Activated CD4-positive, alpha-beta T cell treated with anti-CD3 and anti-CD28 coated beads, Interleukin-2, amount 10 ng/mL, durations not matched to agents 7 days and 5 days (primary cell): ENCODE data around the gene CSPG5. TPM values are rescaled to one million over a fixed set of nuclear protein-coding genes. Genes with fewer than 3 reads are reported as not detected.

Experiments used
- CTCF ChIA-PET: fragments of 350-600 bp; sonication (Branson Sonifier 250); formaldehyde crosslinking; loops from one replicate; lab custom pipeline; 2021; ENCODE audit warnings: antibody characterized with exemption; lab: Charles Lee
- POLR2A ChIA-PET: fragments of 350-600 bp; sonication (Branson Sonifier 250); formaldehyde crosslinking; loops from one replicate; lab custom pipeline; 2021; ENCODE audit warnings: antibody characterized with exemption; lab: Charles Lee
- DNase-seq: peaks from one replicate; pipeline ENCODE4 v3.0.0-alpha.2; 2020
- H3K27ac Mint-ChIP-seq: one replicate; pipeline ENCODE4 v1.8.0; 2021; ENCODE audit warnings: mild to moderate bottlenecking, moderate library complexity, mixed read lengths
- H3K27me3 Mint-ChIP-seq: one replicate; pipeline ENCODE4 v1.8.0; 2021; ENCODE audit warnings: mixed read lengths
- H3K36me3 Mint-ChIP-seq: one replicate; pipeline ENCODE4 v1.8.0; 2021; ENCODE audit warnings: low read depth, mixed read lengths
- H3K4me1 Mint-ChIP-seq: one replicate; pipeline ENCODE4 v1.8.0; 2021; ENCODE audit warnings: mixed read lengths
- H3K4me3 Mint-ChIP-seq: one replicate; pipeline ENCODE4 v1.8.0; 2021; ENCODE audit warnings: mild to moderate bottlenecking, moderate library complexity, mixed read lengths
- H3K9me3 Mint-ChIP-seq: one replicate; pipeline ENCODE4 v1.8.0; 2021; ENCODE audit warnings: mixed read lengths
- total RNA-seq, 2 experiments: library from RNA; stranded (reverse); gene quantifications; one replicate each; pipeline ENCODE4 v1.2.3, GENCODE V29; 2021

CSPG5 gene
- total RNA-seq, 2 experiments from 2014 or later: 0.40 TPM

- Mint-ChIP-seq H3K4me1 (no peaks in the 10 kb centered on the region), H3K36me3 (no peaks in the 10 kb centered on the region), H3K4me3 (no peak overlapping the region), H3K27ac (no peak overlapping the region), H3K9me3 (no peaks in the 10 kb centered on the region), H3K27me3 (peaks cover 5% of the 10 kb centered on the region)
- ChIA-PET CTCF (interaction anchor here (1.0 kb wide), 1 partner anchor 11 kb away, joined by 3 read pairs; no protein-coding TSS in a partner anchor), POLR2A (no interaction called here)
- DNase-seq: no peak
Observed at GRCh38 chr3:47565734-47566550, 12.7 kb downstream of the CSPG5 start.

- H3K9me3 Mint-ChIP-seq: no peaks in the 10 kb centered on the region
- no peaks in the 10 kb centered on the region for H3K36me3 Mint-ChIP-seq
- CTCF ChIA-PET: interaction anchor here (0.6 to 1.7 kb wide), 6 partner anchors 9 to 1109 kb away, joined by 3 read pairs; no protein-coding TSS in a partner anchor
- POLR2A ChIA-PET: no interaction called here
- no peaks in the 10 kb centered on the region for H3K4me1 Mint-ChIP-seq
- H3K4me3 Mint-ChIP-seq: no peak overlapping the region
- DNase-seq: no peak
- peaks cover 5% of the 10 kb centered on the region for H3K27me3 Mint-ChIP-seq
- H3K27ac Mint-ChIP-seq: no peak overlapping the region
Observed at GRCh38 chr3:47556351-47556750, 22.3 kb downstream of the CSPG5 start.

GRCh38 chr3:47554335-47554734 is 24.3 kb downstream of the CSPG5 start:
- H3K9me3 Mint-ChIP-seq: no peaks in the 10 kb centered on the region
- POLR2A ChIA-PET: no interaction called here
- no peaks in the 10 kb centered on the region for H3K36me3 Mint-ChIP-seq
- H3K27ac Mint-ChIP-seq: no peak overlapping the region
- DNase-seq: no peak
- no peaks in the 10 kb centered on the region for H3K4me1 Mint-ChIP-seq
- peaks cover 20% of the 10 kb centered on the region for H3K27me3 Mint-ChIP-seq
- CTCF ChIA-PET: interaction anchor here (1.5 to 1.7 kb wide), 2 partner anchors 11 to 14 kb away, joined by 3 to 4 read pairs; no protein-coding TSS in a partner anchor
- H3K4me3 Mint-ChIP-seq: no peak overlapping the region

- POLR2A ChIA-PET: no interaction called here
- H3K27ac Mint-ChIP-seq: no peak overlapping the region
- H3K4me1 Mint-ChIP-seq: no peaks in the 10 kb centered on the region
- no peak for DNase-seq
- no peaks in the 10 kb centered on the region for H3K36me3 Mint-ChIP-seq
- no peaks in the 10 kb centered on the region for H3K9me3 Mint-ChIP-seq
- peaks cover 24% of the 10 kb centered on the region for H3K27me3 Mint-ChIP-seq
- CTCF ChIA-PET: interaction anchor here (1.5 kb wide), 1 partner anchor 13 kb away, joined by 4 read pairs; no protein-coding TSS in a partner anchor
- no peak overlapping the region for H3K4me3 Mint-ChIP-seq
Observed at GRCh38 chr3:47553407-47553806, 25.3 kb downstream of the CSPG5 start.

GRCh38 chr3:47542471-47543173 is 36.0 kb downstream of the CSPG5 start:
- DNase-seq: no peak
- Mint-ChIP-seq H3K4me1 (no peaks in the 10 kb centered on the region), H3K27ac (no peak overlapping the region), H3K9me3 (no peaks in the 10 kb centered on the region), H3K27me3 (peaks cover 2% of the 10 kb centered on the region), H3K4me3 (no peak overlapping the region), H3K36me3 (no peaks in the 10 kb centered on the region)
- CTCF ChIA-PET: interaction anchor here (0.9 kb wide), 1 partner anchor 16 kb away, joined by 3 read pairs; no protein-coding TSS in a partner anchor
- POLR2A ChIA-PET: no interaction called here

DNA sequence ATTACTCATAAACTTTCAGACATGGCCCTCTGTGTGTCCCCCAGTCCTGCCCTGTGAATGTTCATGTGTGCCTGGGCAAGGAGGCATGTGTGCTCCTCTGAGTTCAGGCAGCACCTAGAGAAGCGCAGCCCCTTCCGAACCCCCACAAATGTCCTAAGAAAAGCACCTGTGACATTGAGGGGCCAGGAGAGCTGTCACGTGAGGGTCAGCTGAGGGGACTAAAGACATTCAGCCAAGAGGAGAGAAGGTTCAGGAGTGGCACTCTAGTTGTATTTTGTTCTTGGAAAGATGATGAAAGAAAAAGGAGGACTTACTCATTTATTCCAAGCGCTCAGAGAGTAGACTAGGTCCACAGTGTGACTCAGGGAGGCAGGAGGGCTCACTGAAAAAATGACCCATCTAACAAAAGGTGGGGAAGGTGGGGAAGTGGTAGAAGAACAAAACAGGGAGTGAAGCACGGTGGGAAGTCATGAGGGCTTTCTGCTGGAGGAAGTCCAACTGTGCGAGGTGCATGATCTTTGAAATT is 37.0 kb downstream of the CSPG5 start:
- Mint-ChIP-seq H3K9me3 (no peaks in the 10 kb centered on the region), H3K4me3 (no peak overlapping the region), H3K27me3 (no peaks in the 10 kb centered on the region), H3K36me3 (no peaks in the 10 kb centered on the region), H3K27ac (no peak overlapping the region), H3K4me1 (no peaks in the 10 kb centered on the region)
- CTCF ChIA-PET: interaction anchor here (0.7 to 1.6 kb wide), 2 partner anchors 19 to 21 kb away, joined by 4 read pairs; no protein-coding TSS in a partner anchor
- POLR2A ChIA-PET: no interaction called here
- DNase-seq: no peak

- no peak for DNase-seq
- H3K36me3 Mint-ChIP-seq: no peaks in the 10 kb centered on the region
- H3K4me1 Mint-ChIP-seq: no peaks in the 10 kb centered on the region
- H3K9me3 Mint-ChIP-seq: no peaks in the 10 kb centered on the region
- H3K27me3 Mint-ChIP-seq: no peaks in the 10 kb centered on the region
- POLR2A ChIA-PET: interaction anchor here (0.7 kb wide), 1 partner anchor 589 kb away, joined by 4 read pairs; no protein-coding TSS in a partner anchor
- H3K27ac Mint-ChIP-seq: no peak overlapping the region
- no peak overlapping the region for H3K4me3 Mint-ChIP-seq
- CTCF ChIA-PET: interaction anchor here (1.2 to 1.6 kb wide), 3 partner anchors 13 to 21 kb away, joined by 4 to 6 read pairs (median 4); no protein-coding TSS in a partner anchor
Observed at GRCh38 chr3:47540281-47540680, 38.4 kb downstream of the CSPG5 start.

DNA sequence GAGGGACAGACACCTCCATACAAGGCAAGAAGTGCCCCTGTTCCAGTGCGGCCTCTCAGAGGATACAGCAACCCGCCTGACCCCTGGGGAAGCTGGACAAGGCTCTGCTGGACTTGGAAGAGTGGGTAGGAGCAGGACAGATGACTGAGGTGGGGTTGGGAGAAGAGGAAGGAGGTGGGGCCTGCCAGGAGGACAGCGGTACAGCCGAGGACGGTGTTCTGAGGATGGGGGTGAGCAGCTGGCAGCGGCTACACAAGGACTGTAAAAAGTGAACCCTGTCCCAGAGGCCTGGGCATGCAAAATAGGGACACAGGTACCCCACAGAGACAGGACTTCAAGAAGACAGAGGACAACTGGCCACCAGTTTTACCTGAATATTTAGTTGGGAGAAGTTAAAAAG is 41.7 kb downstream of the CSPG5 start:
- ChIA-PET CTCF (no interaction called here), POLR2A (no interaction called here)
- peaks cover 9% of the 10 kb centered on the region for H3K27me3 Mint-ChIP-seq
- H3K4me3 Mint-ChIP-seq: no peak overlapping the region
- no peaks in the 10 kb centered on the region for H3K36me3 Mint-ChIP-seq
- H3K27ac Mint-ChIP-seq: no peak overlapping the region
- no peaks in the 10 kb centered on the region for H3K4me1 Mint-ChIP-seq
- no peaks in the 10 kb centered on the region for H3K9me3 Mint-ChIP-seq
- no peak for DNase-seq

GRCh38 chr3:47536221-47536891 is 42.3 kb downstream of the CSPG5 start:
- CTCF ChIA-PET: no interaction called here
- no peak overlapping the region for H3K4me3 Mint-ChIP-seq
- H3K27me3 Mint-ChIP-seq: peaks cover 9% of the 10 kb centered on the region
- H3K27ac Mint-ChIP-seq: no peak overlapping the region
- no peaks in the 10 kb centered on the region for H3K4me1 Mint-ChIP-seq
- POLR2A ChIA-PET: no interaction called here
- H3K36me3 Mint-ChIP-seq: no peaks in the 10 kb centered on the region
- no peaks in the 10 kb centered on the region for H3K9me3 Mint-ChIP-seq
- DNase-seq: no peak

DNA sequence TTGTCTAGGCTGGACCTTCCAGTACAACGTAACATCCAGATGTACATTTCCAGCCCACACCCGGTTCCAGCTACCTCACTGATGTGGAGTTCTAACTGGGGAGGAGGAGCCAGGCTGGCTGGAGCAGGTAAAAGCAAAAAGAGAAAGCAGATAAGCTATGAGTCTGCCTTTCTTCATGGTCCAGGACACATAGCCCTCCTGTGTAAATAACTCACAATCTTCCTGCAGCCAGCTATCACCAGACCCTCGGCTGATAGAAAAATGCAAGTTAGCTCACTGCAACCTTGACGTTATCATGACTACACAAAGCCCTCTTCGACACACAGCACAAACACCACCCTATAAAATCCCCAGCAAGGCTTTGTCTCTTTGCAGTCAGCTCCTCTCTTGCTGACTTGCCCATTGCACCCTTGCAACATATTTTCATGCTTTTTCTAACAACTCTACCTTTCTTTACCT is 44.6 kb downstream of the CSPG5 start:
- Mint-ChIP-seq H3K4me1 (no peaks in the 10 kb centered on the region), H3K4me3 (no peak overlapping the region), H3K9me3 (no peaks in the 10 kb centered on the region), H3K27me3 (peaks cover 9% of the 10 kb centered on the region), H3K36me3 (no peaks in the 10 kb centered on the region), H3K27ac (no peak overlapping the region)
- CTCF ChIA-PET: interaction anchor here (0.8 to 1.7 kb wide), 5 partner anchors 11 to 323 kb away, joined by 3 to 6 read pairs (median 3); no protein-coding TSS in a partner anchor
- DNase-seq: no peak
- POLR2A ChIA-PET: no interaction called here

DNA sequence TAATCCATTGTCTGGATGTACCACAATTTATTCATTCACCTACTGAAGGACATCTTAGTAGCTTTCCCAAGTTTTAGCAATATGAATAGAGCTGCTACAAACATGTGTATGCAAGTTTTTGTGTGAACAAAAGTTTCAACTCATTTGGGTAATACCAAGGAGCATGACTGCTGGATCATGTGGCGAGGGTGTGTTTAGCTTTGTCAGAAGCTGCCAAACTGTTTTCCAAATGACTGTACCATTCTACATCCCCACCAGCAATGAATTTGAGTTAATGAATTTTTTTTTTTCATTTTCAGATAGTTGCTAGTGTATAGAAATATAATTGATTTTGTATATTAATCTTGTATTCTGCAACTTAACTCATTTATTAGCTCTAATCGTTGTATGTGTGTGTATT is 45.2 kb downstream of the CSPG5 start:
- H3K36me3 Mint-ChIP-seq: no peaks in the 10 kb centered on the region
- CTCF ChIA-PET: interaction anchor here (0.6 to 1.7 kb wide), 5 partner anchors 10 to 346 kb away, joined by 3 to 6 read pairs (median 4); no protein-coding TSS in a partner anchor
- H3K9me3 Mint-ChIP-seq: no peaks in the 10 kb centered on the region
- no peak overlapping the region for H3K4me3 Mint-ChIP-seq
- POLR2A ChIA-PET: no interaction called here
- no peaks in the 10 kb centered on the region for H3K4me1 Mint-ChIP-seq
- peaks cover 9% of the 10 kb centered on the region for H3K27me3 Mint-ChIP-seq
- H3K27ac Mint-ChIP-seq: no peak overlapping the region
- no peak for DNase-seq
